Esophagus squamous epithelium (tissue), 4 donors: ENCODE results near the gene INPP4B.

Source experiments
- CTCF ChIP-seq, 6 experiments: fragments of 450-650 bp in 4 of 6; fragments of 200-600 bp in 2 of 6; sonication (generic) in 2 of 6; IDR thresholded peaks; one replicate each; pipeline ENCODE4 v1.5.1; 2016 to 2019; ENCODE audit warnings: antibody characterized with exemption in 6 of 6, mild to moderate bottlenecking in 4 of 6, moderate library complexity in 4 of 6
- POLR2A ChIP-seq, 4 donors: fragments of 450-650 bp; IDR thresholded peaks; one replicate each; pipeline ENCODE4 v1.6.1; 2017; ENCODE audit warnings: antibody characterized with exemption in 4 of 4, mild to moderate bottlenecking in 4 of 4, moderate library complexity in 3 of 4

GRCh38 chr4:142818476-142818875 lies 27.6 kb downstream of the INPP4B start:
- no peak for TF ChIP-seq CTCF (IDR thresholded peaks at IDR 0.05)
- TF ChIP-seq POLR2A (IDR thresholded peaks at IDR 0.05), result no peak
